Ectodermal cell (in vitro differentiated cells): Measurements from ENCODE around the gene PSMD13.

Source experiments
- H3K27ac ChIP-seq: 2 replicates; pipeline ENCODE4 v1.7.0; 2013; ENCODE audit warnings: mild to moderate bottlenecking, low read depth, low read length; ENCODE audit not compliant: insufficient read depth, poor library complexity, severe bottlenecking
- H3K27me3 ChIP-seq: 2 replicates; pipeline ENCODE4 v1.7.0; 2013; ENCODE audit warnings: mild to moderate bottlenecking, low read length; ENCODE audit not compliant: insufficient read depth, control insufficient read depth, poor library complexity, severe bottlenecking
- H3K36me3 ChIP-seq: one replicate; pipeline ENCODE4 v1.7.0; 2013; ENCODE audit warnings: low read length; ENCODE audit not compliant: control insufficient read depth, insufficient read depth
- H3K4me1 ChIP-seq: one replicate; pipeline ENCODE4 v1.7.0; 2013; ENCODE audit warnings: low read length; ENCODE audit not compliant: control insufficient read depth, insufficient read depth
- H3K4me3 ChIP-seq: 2 replicates; pipeline ENCODE4 v1.7.0; 2013; ENCODE audit warnings: low read depth, low read length, control low read depth; ENCODE audit not compliant: insufficient read depth
- H3K9me3 ChIP-seq: 2 replicates; pipeline ENCODE4 v1.7.0; 2013; ENCODE audit warnings: mild to moderate bottlenecking, low read length, moderate library complexity; ENCODE audit not compliant: control insufficient read depth
- WGBS, 2 experiments: methylation state at CpG; one replicate each; pipeline ENCODE4 v1.1.7; 2013; ENCODE audit warnings: missing lambda C conversion rate in 2 of 2; 5-methylcytosine and 5-hydroxymethylcytosine counted together

Gene PSMD13

DNA sequence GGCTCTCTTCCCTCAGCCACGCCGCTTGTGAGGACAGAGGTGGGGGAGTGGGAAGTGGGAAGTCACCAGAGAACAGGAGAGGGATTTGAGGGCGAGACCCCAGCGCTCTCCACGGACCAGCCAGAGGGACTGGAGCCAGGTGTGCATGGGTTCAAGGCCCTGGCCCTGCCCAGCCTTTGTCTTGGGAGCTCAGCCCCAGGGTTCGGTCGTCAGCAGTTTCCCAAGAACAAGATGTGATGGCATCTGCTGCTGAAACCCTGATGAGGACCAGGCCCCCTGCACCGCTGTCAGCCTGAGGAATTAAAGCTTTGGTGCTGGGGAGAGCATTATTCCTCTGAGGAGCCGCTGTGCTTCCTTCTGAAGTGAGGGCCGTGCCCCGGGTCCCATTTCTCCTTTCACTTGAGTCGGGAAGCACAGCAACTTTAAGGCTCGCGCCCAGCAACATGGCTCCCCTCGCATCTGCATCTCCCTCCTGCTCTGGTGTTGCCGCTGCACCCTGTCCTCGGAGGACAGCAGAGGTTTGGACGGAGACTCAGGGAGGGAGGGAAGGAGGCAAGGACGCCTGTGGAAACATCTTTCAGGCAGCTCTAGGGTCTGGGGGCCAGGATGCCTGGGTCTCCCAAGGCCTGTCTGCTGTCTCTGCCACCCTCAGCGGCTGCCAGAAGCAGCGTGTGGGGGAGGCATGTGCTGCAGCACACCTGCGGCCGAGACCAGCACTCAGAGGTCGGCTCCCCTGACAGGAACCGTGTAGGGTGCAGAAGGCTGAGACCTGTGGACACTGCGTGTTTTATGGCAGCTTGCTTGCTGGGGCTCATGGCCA, 58.8 kb downstream of the PSMD13 start:
- H3K4me1 ChIP-seq: peaks cover 8% of the 10 kb centered on the region
- no peaks in the 10 kb centered on the region for H3K36me3 ChIP-seq
- H3K9me3 ChIP-seq: no peaks in the 10 kb centered on the region
- no peak overlapping the region for H3K4me3 ChIP-seq
- H3K27me3 ChIP-seq: no peaks in the 10 kb centered on the region
- WGBS, 2 experiments: 90 to 91% methylated on average over 26 of the region's 26 CpGs
- no peak overlapping the region for H3K27ac ChIP-seq

DNA sequence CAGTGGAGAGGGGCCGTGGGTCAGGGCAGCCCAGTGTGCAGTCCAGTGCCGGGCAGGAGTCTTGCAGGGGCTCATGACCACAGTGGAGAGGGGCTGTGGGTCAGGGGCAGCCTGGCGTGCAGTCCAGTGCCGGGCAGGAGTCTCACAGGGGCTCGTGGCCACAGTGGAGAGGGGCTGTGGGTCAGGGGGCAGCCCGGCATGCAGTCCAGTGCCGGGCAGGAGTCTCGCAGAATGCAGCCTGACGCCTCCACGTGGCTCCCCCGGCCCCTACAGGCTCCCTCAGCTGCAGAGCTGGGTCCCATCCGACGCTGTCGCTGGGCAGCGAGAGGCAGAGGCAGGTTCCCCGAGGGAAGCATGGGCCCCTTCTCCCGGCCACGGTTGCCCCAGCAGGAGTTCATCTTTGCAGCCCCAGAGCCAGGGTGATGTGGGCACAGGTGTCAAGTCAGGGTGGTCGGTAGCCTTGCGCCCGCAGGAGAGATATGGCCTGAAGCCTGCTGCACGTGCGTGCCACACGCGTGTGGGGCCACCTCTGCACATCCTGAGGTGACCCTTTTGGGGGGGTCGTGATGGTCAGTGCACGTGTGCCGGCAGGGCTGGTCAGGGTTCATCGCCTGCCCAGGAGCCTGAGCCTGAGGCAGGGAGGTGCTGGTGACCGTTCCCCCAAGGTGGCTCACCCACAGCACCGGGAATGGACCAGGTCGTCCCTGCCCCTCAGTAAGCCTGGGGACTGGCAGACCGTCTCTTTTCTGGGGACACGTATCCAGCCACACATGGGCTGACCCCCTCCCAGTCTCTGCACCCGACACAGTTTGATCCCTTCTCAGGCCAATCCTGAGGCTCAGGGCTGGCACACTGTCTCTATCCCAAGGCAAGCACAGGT, 59.6 kb downstream of the PSMD13 start:
- Histone ChIP-seq H3K36me3 (no peaks in the 10 kb centered on the region), H3K27me3 (no peaks in the 10 kb centered on the region), H3K27ac (no peak overlapping the region), H3K4me3 (no peak overlapping the region), H3K4me1 (peaks cover 8% of the 10 kb centered on the region), H3K9me3 (no peaks in the 10 kb centered on the region)
- 89 to 90% methylated on average over 35 of the region's 35 CpGs for WGBS, 2 experiments

DNA sequence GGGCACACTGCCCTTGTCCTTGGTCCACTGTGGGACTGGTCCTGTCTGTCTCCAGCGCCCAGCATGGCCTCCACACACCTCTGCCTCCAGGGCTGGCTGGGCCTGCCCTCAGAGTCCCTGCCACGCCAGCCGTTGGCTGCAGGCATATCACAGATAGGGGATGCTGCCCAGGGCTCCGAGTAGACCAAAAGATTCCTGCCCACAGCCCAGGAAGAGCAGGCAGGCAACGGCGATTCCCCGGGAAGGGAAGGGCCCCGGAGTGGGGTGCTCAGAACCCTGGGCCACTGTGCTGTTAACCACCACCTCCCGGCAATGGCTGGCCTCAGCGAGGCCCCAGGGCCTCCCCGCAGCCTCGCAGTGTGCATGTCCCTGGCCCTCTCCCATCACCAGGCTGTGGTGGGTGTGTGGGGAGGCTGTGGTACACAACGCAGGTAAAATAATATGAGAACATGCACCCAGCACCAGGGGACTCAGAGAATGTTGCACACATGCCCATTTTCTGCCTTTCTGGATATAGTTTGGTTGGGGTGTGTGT, 60.3 kb downstream of the PSMD13 start:
- Histone ChIP-seq H3K36me3 (no peaks in the 10 kb centered on the region), H3K27ac (no peak overlapping the region), H3K4me1 (peaks cover 8% of the 10 kb centered on the region), H3K9me3 (no peaks in the 10 kb centered on the region), H3K4me3 (no peak overlapping the region), H3K27me3 (no peaks in the 10 kb centered on the region)
- 93% methylated on average over 13 of the region's 13 CpGs for WGBS, 2 experiments

DNA sequence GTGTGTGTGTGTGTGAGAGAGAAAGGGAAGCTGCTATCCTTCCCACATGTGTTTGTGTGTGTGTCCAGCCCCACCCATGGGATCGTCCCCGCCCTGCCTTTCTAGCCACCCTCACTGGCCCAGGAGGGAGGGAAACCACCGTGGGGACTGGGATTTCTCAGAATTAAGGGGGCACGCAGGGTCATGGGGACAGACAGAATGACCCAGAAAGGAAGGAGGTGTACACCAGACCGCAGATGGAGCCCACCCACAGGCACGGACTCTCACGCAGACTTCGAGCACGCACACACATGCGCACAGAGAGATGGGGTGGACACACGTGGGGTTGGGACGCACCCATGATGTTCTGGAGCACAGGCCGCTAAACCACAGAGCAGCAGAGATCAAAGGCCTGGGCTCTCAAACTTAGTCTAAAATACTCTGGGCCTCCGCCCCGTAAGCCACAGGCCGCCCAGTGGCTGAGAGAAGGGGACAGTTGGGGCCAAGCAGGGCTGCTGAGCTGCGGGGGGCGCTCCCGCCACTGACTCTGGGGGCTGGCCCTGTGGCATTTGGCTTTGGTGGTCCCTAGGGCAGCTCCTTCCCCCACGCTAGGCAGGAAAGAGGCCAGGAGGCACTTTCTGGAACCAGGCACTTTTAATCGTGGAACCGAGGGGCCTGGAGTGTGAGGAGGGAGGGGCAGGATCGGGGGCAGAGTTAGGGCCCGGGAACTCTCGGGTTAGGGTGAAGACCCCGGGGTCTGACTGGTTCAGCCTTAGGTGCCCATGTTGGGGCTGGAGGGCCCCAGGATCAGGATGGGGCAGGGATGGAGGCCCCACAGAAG, 61.0 kb downstream of the PSMD13 start:
- Histone ChIP-seq H3K36me3 (no peaks in the 10 kb centered on the region), H3K9me3 (no peaks in the 10 kb centered on the region)

GRCh38 chr11:298406-299065, 61.8 kb downstream of the PSMD13 start:
- WGBS, 2 experiments: 89 to 90% methylated on average over 15 of the region's 15 CpGs
- H3K27me3 ChIP-seq: no peaks in the 10 kb centered on the region
- H3K4me3 ChIP-seq: no peak overlapping the region
- peaks cover 8% of the 10 kb centered on the region for H3K4me1 ChIP-seq
- no peaks in the 10 kb centered on the region for H3K36me3 ChIP-seq
- no peak overlapping the region for H3K27ac ChIP-seq
- no peaks in the 10 kb centered on the region for H3K9me3 ChIP-seq

More for the DNA sequence above, 61.0 kb downstream of the PSMD13 start:
- no peaks in the 10 kb centered on the region for H3K27me3 ChIP-seq
- H3K4me3 ChIP-seq: no peak overlapping the region
- peaks cover 8% of the 10 kb centered on the region for H3K4me1 ChIP-seq
- no peak overlapping the region for H3K27ac ChIP-seq
- 90% methylated on average over 26 of the region's 26 CpGs for WGBS, 2 experiments

DNA sequence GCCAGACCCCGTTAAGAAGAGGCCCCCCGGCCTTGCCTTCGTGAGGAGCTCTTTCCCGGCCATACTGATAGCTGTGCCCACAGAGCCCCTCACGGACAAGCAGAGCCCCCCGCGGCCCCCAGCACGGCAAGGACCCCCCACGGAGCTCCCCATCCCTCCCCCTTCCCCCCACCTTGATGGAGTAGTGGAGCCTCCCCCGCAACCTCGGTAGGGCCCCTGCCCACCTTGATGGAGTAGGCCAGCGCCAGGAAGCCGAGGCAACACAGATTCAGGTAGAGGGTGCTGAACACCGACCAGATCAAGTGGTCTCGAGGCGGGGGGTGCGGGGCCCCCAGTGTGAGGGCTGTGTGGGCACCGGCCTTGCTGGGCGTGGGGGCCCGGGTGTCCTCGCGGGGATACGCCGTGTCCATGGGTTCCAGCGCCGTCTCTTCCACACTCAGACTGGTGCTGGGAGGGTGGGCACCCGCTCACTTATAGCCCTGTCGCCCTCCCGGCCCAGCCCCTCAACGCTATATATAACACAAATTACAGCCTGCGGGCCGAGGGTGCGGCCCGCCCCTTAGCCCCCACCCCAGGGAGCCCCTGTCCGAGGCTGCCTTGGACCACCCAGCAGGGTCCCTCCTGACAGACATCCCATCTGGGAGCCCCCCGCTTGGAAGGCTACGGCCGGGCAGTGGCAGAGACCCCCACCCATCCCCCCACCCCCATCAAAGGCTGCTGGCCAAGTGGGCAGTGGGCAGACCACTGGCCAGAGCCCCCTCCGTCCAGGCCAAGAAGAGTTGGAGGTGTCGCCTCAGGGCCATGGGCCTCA, 62.5 kb downstream of the PSMD13 start, which contains the start of gene IFITM5:
IFITM5 (minus strand) TSS at position 446 of the 811 bp plus-strand sequence; CDS start at position 410, 36 bp downstream.
- H3K27ac ChIP-seq: no peak within 1 kb of the TSS
- H3K36me3 ChIP-seq: no peaks in the 10 kb centered on the region
- H3K9me3 ChIP-seq: no peaks in the 10 kb centered on the region
- WGBS, 2 experiments: 87 to 88% methylated on average over 37 to 39 of the region's 40 CpGs
- peaks cover 8% of the 10 kb centered on the region for H3K4me1 ChIP-seq
- H3K4me3 ChIP-seq: no peak within 1 kb of the TSS
- H3K27me3 ChIP-seq: no peaks in the 10 kb centered on the region

DNA sequence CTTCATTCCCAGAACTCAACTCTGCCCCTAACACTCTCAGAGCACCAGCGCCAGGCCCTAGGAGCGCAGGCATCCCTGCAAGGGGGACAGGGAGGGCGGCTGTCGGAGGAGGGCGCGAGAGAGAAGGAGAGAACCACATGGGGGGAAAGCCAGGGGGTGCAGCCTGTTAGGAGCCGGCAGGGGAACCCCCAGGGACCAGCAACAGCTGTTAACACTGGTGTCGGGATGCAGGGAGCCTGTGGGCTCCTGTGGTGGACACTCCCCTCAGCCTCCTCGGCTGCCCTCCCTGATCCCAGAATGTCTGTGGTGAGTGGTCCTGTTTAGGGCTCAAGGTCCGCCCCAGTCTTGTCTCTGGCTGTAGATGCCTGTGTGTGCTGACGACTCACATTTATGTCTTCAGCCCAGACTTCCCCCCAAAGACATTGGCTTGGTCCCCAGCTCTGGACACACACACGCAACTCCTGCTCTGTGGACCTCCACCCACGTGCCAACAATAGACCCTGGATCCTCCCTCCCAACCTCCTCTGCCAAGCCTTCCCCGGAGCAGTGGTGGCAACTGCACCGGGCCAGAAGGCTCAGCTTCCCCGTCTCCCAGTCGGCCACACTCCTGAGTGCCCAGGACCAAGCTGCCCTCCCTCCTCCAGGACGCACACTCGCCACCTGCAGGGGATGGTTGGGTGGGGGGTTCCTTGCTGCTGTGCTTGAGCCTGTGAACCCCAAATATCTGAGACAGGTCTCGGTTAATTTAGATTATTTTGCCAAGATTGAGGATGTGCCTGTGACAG, 63.4 kb downstream of the PSMD13 start:
- WGBS, 2 experiments: 66 to 68% methylated on average over 20 of the region's 20 CpGs
- Histone ChIP-seq H3K27ac (no peak overlapping the region), H3K9me3 (no peaks in the 10 kb centered on the region)

More for the DNA sequence above, 63.4 kb downstream of the PSMD13 start:
- Histone ChIP-seq H3K4me3 (no peak overlapping the region), H3K27me3 (no peaks in the 10 kb centered on the region), H3K36me3 (no peaks in the 10 kb centered on the region), H3K4me1 (peaks cover 14% of the 10 kb centered on the region)
